ENCODE data around the gene GLCE.
"Not testable (repeated sequence)": the region's sequence is repeated elsewhere in the genome, so short reads cannot be mapped to it uniquely, and the experiment has no call there.

The GLCE gene

GRCh38 chr15:69296606-69297005 lies 136.2 kb downstream of the GLCE start:
- no peak for DNase-seq (ENCODE audit: low read depth in 2 of 3, low spot score in 2 of 3)

GRCh38 chr15:69297642-69298353 lies 137.4 kb downstream of the GLCE start:
- DNase-seq (ENCODE audit: low read depth in 2 of 3, low spot score in 2 of 3) = no peak

GRCh38 chr15:69298354-69298696 lies 137.9 kb downstream of the GLCE start:
- DNase-seq (ENCODE audit: low read depth in 2 of 3, low spot score in 2 of 3) = no peak

GRCh38 chr15:69298697-69299441 lies 138.4 kb downstream of the GLCE start, which contains the start of gene PAQR5:
Gene PAQR5, plus strand, starts transcription at chr15:69298912. Its CDS starts 61,169 bp downstream, at chr15:69360081.
- DNase-seq (ENCODE audit: low read depth in 2 of 3, low spot score in 2 of 3) = no peak

- no peak for DNase-seq (ENCODE audit: low read depth in 2 of 3, low spot score in 2 of 3)
These were observed 139.0 kb downstream of the GLCE start for GRCh38 chr15:69299451-69299886.

GRCh38 chr15:69299943-69300588 lies 139.6 kb downstream of the GLCE start:
- no peak for DNase-seq (ENCODE audit: low read depth in 2 of 3, low spot score in 2 of 3)

- not testable (repeated sequence) for DNase-seq (ENCODE audit: low read depth in 2 of 3, low spot score in 2 of 3)
These were observed 140.7 kb downstream of the GLCE start for GRCh38 chr15:69301101-69301500.

GRCh38 chr15:69302087-69302486 lies 141.7 kb downstream of the GLCE start:
- DNase-seq (ENCODE audit: low read depth in 2 of 3, low spot score in 2 of 3) = not testable (repeated sequence)

- no peak for DNase-seq (ENCODE audit: low read depth in 2 of 3, low spot score in 2 of 3)
These were observed 142.5 kb downstream of the GLCE start for GRCh38 chr15:69302929-69303328.

GRCh38 chr15:69303337-69304181 lies 143.1 kb downstream of the GLCE start:
- no peak for DNase-seq (ENCODE audit: low read depth in 2 of 3, low spot score in 2 of 3)

GRCh38 chr15:69304182-69304545 lies 143.7 kb downstream of the GLCE start:
- DNase-seq (ENCODE audit: low read depth in 2 of 3, low spot score in 2 of 3) = no peak

GRCh38 chr15:69305204-69305931 lies 144.9 kb downstream of the GLCE start:
- DNase-seq (ENCODE audit: low read depth in 2 of 3, low spot score in 2 of 3) = no peak

GRCh38 chr15:69305933-69306568 lies 145.6 kb downstream of the GLCE start:
- no peak for DNase-seq (ENCODE audit: low read depth in 2 of 3, low spot score in 2 of 3)

GRCh38 chr15:69307939-69308338 lies 147.5 kb downstream of the GLCE start:
- DNase-seq (ENCODE audit: low read depth in 2 of 3, low spot score in 2 of 3) = no peak

GRCh38 chr15:69308949-69309348 lies 148.5 kb downstream of the GLCE start:
- no peak for DNase-seq (ENCODE audit: low read depth in 2 of 3, low spot score in 2 of 3)

GRCh38 chr15:69311319-69311721 lies 150.9 kb downstream of the GLCE start:
- DNase-seq (ENCODE audit: low read depth in 2 of 3, low spot score in 2 of 3) = no peak

GRCh38 chr15:69313432-69314000 lies 153.1 kb downstream of the GLCE start:
- DNase-seq (ENCODE audit: low read depth in 2 of 3, low spot score in 2 of 3) = no peak

- no peak for DNase-seq (ENCODE audit: low read depth in 2 of 3, low spot score in 2 of 3)
These were observed 153.7 kb downstream of the GLCE start for GRCh38 chr15:69314131-69314530.

GRCh38 chr15:69314736-69315135 lies 154.3 kb downstream of the GLCE start:
- DNase-seq (ENCODE audit: low read depth in 2 of 3, low spot score in 2 of 3) = no peak

Data from activated CD8-positive, alpha-beta memory T cell treated with anti-CD3 and anti-CD28 coated beads for 48 hours (primary cell).